Measurements from ENCODE around the gene DENND4C.
"Not testable (repeated sequence)": the region's sequence is repeated elsewhere in the genome, so short reads cannot be mapped to it uniquely, and the experiment has no call there.

DENND4C gene

GRCh38 chr9:19372567-19372966 is 142.1 kb downstream of the DENND4C start:
- DNase-seq (ENCODE audit: low read depth in 2 of 2): no peak

DNA sequence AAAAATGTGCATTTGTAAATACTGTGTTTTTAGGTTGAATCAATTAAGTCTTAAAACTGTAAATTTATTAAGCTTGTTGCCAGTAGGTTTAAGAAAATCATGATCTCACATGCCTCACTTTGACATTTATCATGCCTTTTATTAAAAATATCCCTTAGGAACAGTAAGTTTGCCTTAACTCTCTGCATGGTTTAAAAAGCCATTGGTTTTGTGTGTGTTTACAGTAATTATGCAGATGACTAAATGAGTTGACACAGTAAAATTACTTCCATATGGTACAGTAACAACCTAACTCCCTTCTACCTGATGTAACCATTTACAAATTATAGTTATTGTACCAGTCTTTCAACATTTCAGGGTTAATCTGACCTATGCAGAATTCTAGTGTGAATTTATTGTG is 143.0 kb downstream of the DENND4C start:
- no peak for DNase-seq (ENCODE audit: low read depth in 2 of 2)

GRCh38 chr9:19375538-19375937 is 145.0 kb downstream of the DENND4C start:
- no peak for DNase-seq (ENCODE audit: low read depth in 2 of 2)

DNA sequence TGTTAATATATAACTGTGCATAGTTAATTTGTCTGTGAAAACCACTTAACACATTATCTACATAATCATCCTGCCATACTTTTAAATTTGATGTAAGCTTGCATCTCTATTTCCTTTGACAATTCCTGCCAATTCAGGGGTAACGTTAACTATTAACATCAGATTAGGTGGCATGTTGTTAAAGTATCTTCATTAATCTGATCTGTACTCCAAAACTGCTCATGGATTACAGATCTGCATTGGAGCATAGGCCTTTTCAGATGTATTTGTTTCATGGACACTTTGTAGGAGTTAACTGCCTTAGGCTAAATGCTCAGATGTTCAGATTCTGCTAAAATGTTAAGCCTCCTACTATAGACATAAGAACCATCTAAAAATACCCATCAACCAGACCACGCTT is 146.4 kb downstream of the DENND4C start:
- no peak for DNase-seq (ENCODE audit: low read depth in 2 of 2)

DNA sequence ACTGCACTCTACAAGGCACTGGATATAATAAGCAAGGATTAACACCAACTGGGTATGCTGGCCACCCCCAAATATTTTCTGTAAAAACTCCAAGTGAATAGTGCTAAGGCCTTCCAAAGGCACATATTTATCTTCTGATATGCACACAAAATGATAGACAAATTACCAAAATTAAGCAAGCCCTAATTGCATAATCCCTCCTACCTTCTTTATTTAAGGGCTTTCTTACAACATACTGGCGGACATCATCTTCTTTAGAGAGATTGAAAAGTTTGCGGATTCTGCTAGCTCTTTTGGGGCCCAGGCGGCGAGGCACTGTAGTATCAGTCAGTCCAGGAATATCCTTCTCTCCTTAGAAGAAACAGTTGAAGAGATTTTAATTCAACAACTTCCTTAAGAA is 147.7 kb downstream of the DENND4C start:
- DNase-seq (ENCODE audit: low read depth in 2 of 2): no peak

DNA sequence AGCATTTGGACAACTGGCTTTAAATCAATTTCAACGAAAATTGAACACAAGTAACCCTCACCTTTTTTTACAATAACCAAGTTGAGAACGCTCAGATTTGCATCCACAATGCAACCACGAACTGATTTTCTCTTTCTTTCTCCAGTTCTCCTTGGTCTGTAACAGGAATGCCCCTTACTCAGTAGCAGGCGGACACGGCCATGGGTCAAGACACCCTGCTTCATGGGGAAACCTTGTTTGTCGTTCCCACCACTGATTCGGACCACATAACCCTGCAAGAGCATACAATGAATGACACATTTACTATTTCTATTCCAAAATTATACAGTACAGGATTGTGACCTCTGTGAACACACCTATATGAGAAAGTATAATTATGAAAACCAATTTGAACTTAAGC is 148.2 kb downstream of the DENND4C start:
- DNase-seq (ENCODE audit: low read depth in 2 of 2): no peak

DNA sequence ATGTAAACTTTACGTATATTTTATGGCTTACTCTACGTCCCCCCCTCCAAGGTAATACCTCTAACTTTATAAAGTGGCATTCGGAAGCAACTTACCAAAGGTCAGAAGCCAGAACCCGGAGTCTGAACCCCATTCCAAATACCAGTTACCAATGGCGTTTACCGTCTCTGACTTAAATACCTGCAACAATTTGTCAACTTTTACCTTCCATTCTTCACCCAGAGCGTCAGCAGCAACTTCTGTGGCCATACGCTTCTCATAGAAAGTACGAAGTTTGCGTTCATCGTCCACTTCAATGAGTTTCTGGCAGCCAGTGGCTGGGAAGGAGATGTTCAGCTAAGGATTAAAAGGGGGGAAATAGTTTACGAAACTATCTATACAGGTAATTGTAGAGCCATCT is 148.8 kb downstream of the DENND4C start:
- no peak for DNase-seq (ENCODE audit: low read depth in 2 of 2)

DNA sequence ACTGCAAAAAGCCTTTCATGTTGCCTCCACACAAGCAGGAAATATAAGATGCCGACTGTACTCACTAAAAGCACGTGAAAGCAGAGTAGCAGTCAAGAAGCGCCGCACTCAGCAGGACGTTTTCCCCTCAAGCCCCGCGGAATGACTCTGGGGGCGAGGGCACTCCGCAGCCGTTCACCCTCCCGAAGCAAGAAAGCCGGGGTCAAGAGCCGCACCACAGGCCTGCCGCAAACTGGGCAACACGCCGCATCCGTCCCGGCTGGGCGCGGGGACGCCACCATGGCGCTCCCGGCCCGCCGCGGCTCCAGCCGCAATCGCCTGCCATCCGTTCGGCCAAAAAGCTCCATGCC is 149.2 kb downstream of the DENND4C start:
- DNase-seq (ENCODE audit: low read depth in 2 of 2): no peak

- no peak for DNase-seq (ENCODE audit: low read depth in 2 of 2)
Observed at GRCh38 chr9:19380826-19381075, 150.3 kb downstream of the DENND4C start.

- no peak for DNase-seq (ENCODE audit: low read depth in 2 of 2)
Observed at GRCh38 chr9:19381656-19382055, 151.2 kb downstream of the DENND4C start.

DNA sequence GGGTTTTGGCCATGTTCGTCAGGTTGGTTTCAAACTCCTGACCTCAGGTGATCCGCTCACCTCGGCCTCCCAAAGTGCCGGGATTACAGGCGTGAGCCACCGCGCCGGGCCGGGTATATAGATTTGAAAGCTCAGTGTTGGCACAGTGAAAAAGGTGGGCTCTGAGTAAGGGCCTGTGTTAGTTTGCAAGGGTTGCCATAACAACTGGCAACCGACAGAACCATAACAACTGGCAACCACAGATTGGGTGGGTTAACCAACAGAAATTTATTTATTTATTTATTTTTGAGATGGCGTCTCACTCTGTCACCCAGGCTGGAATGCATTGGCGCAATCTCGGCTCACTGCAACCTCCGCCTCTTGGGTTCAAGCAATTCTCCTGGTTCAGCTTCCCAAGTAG is 154.7 kb downstream of the DENND4C start:
- not testable (repeated sequence) for DNase-seq (ENCODE audit: low read depth in 2 of 2)

DNA sequence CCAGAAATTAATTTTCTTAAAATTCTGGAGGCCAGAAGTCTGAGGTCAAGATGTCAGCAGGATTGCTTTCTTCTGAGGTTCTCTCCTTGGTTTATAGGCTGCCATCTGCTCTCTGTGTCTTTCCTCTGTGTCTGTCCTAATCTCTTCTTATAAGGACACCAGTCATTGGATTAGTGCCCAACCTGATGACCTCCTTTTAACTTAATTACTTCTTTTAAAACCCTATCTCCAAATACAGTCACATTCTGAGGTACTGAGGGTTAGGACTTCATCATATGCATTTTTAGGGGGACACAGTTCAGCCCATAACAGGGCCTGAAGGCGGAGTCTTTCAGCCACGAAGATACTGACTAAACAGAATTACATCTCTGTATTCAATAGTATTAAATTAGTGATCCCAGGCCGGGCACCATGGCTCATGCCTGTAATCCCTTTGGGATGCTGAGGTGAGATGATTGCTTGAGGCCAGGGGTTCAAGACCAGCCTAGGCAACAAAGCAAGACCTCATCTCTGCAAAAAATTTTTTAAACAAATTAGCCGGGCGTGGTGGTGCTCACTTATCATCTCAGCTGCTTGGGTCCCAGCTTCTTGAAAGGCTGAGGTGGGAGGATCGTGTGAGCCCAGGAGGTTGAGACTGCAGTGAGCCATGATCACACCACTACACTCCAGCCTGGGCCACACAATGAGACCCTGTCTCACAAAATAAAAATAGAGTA is 155.5 kb downstream of the DENND4C start:
- no peak for DNase-seq (ENCODE audit: low read depth in 2 of 2)

DNA sequence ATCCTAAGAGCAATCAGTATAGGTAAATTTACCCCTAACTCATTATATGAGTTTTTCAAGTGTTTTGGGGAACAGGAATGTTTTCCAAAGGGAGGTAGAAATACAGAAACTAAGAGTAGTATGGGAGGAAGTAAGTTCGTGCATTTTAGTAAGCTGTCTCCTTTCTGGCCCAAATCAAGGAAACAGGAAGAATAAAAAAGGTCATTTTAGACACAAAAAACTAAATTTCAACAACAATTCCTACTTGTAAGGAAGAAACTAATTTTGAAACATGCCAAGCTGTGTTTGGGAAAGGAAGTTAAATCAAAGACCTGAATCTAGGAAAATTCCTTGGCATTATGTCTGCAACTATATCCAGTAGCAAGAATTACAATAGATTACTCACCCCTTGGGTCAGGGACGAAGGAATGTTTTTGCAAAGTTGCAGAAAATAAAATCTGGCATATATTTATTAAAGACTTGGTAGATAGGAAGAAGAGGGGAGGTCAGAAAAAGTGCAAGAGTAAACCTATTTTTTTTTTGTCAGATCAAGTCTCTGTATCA is 156.1 kb downstream of the DENND4C start:
- no peak for DNase-seq (ENCODE audit: low read depth in 2 of 2)

GRCh38 chr9:19387317-19387716 is 156.8 kb downstream of the DENND4C start:
- DNase-seq (ENCODE audit: low read depth in 2 of 2): no peak

DNA sequence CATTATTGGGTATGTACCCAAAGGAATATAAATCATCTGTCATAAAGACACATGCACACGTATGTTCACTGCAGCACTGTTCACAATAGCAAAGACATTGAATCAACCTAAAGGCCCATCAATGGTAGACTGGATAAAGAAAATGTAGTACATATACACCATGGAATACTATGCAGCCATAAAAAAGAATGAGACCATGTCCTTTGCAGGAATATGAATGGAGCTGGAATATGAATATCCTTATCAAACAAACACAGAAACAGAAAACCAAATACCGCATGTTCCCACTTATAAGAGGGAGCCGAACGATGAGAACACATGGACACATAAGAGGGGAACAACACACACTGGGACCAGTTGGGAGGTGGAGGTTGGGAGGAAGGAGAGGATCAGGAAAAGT is 159.0 kb downstream of the DENND4C start:
- not testable (repeated sequence) for DNase-seq (ENCODE audit: low read depth in 2 of 2)

DNA sequence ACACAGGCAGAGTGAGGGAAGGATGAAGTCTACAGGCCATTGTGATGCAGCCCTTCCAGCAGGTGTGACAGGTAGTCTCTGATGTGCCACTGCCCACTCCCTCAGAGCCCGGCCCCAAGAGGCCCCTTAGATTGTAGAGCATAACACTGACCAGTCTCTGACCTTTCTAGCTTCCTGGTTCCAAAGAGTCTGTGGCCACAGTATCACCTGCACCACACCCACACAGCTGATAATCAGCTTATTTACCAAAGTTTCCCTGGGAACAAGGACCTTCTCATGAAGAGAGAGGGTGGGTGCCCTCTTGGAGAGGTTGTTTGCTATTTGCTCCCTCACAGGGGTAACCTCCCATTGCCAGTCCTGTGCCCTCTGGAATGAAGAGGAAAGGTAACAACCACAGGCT is 167.4 kb downstream of the DENND4C start:
- DNase-seq (ENCODE audit: low read depth in 2 of 2): no peak

- DNase-seq (ENCODE audit: low read depth in 2 of 2): not testable (repeated sequence)
Observed at GRCh38 chr9:19403231-19403630, 172.7 kb downstream of the DENND4C start.

GRCh38 chr9:19404283-19405075 is 174.0 kb downstream of the DENND4C start:
- DNase-seq (ENCODE audit: low read depth in 2 of 2): no peak

DNA sequence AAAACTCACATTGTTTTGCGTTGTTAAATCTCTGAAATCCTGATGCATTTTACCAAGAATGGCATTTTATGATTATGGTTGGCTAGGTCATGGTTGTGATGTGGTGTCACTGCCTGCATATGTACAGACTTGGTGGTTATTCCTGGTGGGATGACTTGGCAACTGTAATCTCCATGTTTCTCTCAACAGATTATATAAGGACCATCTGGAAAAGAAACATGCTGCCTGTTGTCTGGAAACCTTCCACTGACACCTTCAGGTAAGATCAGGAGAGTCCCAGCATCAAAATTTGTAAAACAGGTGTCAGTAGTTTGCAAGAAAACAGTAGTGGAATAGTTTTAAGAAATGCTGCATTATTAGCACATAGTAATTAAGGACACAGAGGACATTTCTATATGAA is 175.3 kb downstream of the DENND4C start:
- no peak for DNase-seq (ENCODE audit: low read depth in 2 of 2)

DNA sequence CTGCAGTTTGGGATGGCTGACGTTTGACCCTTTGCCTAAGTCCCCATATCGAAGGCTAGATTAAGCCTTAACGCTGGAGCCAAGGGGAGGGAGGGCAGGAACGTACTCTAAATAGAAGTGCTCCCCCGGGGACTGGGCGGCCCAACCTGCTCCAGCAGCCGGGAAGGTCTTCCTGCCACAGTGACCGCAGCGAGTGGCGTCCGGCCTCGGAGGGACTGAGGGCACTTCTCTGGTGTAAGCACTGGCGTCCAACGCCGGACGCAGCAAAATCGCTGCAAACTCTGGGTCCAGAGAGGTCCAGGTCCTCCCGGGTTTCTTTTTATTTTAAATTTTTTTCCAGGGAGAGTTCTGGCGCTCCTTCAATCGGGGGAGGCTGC is 177.8 kb downstream of the DENND4C start:
- DNase-seq (ENCODE audit: low read depth in 2 of 2): no peak

GRCh38 chr9:19408693-19409400 is 178.4 kb downstream of the DENND4C start, which contains the start of gene ACER2:
TSS of gene ACER2 (plus strand) at chr9:19409009. CDS start at chr9:19409085, 76 bp downstream.
- peak; percentile 69 to 77 for DNase-seq (ENCODE audit: low read depth in 2 of 2)

DNA sequence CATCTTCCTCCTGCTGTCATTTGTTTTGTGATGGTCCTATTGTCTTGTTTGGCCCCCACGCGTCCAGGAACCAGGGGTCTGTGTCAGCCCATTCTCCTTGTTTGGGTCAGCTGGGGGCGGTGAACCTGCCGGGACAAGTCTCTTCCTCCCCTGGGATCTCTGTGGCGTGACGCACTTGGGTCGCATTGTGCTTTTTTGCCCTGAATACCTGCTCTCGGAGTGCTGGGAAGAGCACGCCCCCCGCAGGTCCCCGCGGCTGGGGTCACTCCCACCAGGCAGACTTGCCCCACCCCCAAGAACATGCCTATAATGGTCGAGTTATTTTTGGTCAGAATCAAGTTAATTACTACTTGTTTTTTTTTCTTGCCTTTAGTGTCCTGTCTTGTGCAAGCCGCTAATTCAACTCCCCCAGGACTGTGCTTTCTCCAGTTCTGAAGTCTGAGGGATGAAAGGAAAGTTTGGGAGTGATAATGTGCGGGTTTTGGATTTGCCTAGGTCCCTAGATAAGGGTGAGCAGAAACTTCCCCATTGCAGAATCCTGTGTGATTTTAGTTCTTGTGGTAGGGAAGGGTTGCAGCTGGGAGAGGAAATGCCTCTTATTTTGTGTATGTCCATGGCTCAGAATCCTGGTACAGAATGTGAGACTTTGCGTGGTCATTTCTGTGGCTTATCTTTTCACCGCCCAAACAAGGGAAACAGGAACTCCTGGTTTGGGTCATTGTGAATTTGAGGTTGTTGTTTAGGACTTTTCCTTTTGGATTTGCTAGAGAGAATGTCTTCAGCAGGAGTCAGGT is 179.1 kb downstream of the DENND4C start:
- DNase-seq (ENCODE audit: low read depth in 2 of 2): no peak
